Adipocyte (in vitro differentiated cells): ENCODE measurements around the gene IP6K3.

Experiments used
- DNase-seq: peaks from one replicate; pipeline ENCODE4 v3.0.0-alpha.2; 2015; ENCODE audit warnings: low read depth
- H3K27me3 ChIP-seq: replicated peaks from 2 replicates; pipeline ENCODE4 v1.7.0; 2013; ENCODE audit warnings: mild to moderate bottlenecking, low read length, moderate library complexity; ENCODE audit not compliant: control insufficient read depth, insufficient read depth
- H3K36me3 ChIP-seq: 2 replicates; pipeline ENCODE4 v1.7.0; 2013; ENCODE audit warnings: low read length, mild to moderate bottlenecking, moderate library complexity; ENCODE audit not compliant: control insufficient read depth, insufficient read depth, severe bottlenecking
- H3K4me1 ChIP-seq: 2 replicates; pipeline ENCODE4 v1.7.0; 2013; ENCODE audit warnings: mild to moderate bottlenecking, low read length, moderate library complexity; ENCODE audit not compliant: control insufficient read depth, insufficient read depth
- H3K4me3 ChIP-seq: 2 replicates; pipeline ENCODE4 v1.7.0; 2013; ENCODE audit warnings: mild to moderate bottlenecking, low read length, moderate library complexity
- H3K9ac ChIP-seq: 2 replicates; pipeline ENCODE4 v1.7.0; 2013; ENCODE audit warnings: mild to moderate bottlenecking, low read length, moderate library complexity
- H3K9me3 ChIP-seq: 2 replicates; pipeline ENCODE4 v1.7.0; 2013; ENCODE audit warnings: mild to moderate bottlenecking, low read length, moderate library complexity; ENCODE audit not compliant: control insufficient read depth

IP6K3 gene

GRCh38 chr6:33725891-33726673 lies 20.6 kb downstream of the IP6K3 start:
- no peak overlapping the region for H3K9ac ChIP-seq
- H3K36me3 ChIP-seq: no peaks in the 10 kb centered on the region
- H3K4me3 ChIP-seq: no peak overlapping the region
- peaks cover 3% of the 10 kb centered on the region for H3K4me1 ChIP-seq
- no peaks in the 10 kb centered on the region for H3K9me3 ChIP-seq
- H3K27me3 ChIP-seq: peaks cover 78% of the 10 kb centered on the region
- no peak for DNase-seq

- H3K36me3 ChIP-seq: no peaks in the 10 kb centered on the region
- no peak overlapping the region for H3K4me3 ChIP-seq
- no peak overlapping the region for H3K9ac ChIP-seq
- H3K27me3 ChIP-seq: peaks cover 81% of the 10 kb centered on the region
- no peaks in the 10 kb centered on the region for H3K9me3 ChIP-seq
- H3K4me1 ChIP-seq: peaks cover 3% of the 10 kb centered on the region
- no peak for DNase-seq
Observed at GRCh38 chr6:33725222-33725621, 21.5 kb downstream of the IP6K3 start.

GRCh38 chr6:33724102-33725023 lies 22.3 kb downstream of the IP6K3 start:
- DNase-seq: no peak
- Histone ChIP-seq H3K9me3 (no peaks in the 10 kb centered on the region), H3K4me1 (peaks cover 3% of the 10 kb centered on the region)

GRCh38 chr6:33723371-33724085 lies 23.2 kb downstream of the IP6K3 start:
- Histone ChIP-seq H3K4me1 (peaks cover 3% of the 10 kb centered on the region), H3K27me3 (peaks cover 71% of the 10 kb centered on the region), H3K9ac (no peak overlapping the region), H3K4me3 (no peak overlapping the region), H3K36me3 (no peaks in the 10 kb centered on the region), H3K9me3 (no peaks in the 10 kb centered on the region)
- DNase-seq: no peak

More at GRCh38 chr6:33724102-33725023, 22.3 kb downstream of the IP6K3 start:
- Histone ChIP-seq H3K27me3 (peaks cover 79% of the 10 kb centered on the region), H3K9ac (no peak overlapping the region), H3K4me3 (no peak overlapping the region), H3K36me3 (no peaks in the 10 kb centered on the region)

- DNase-seq: no peak
- Histone ChIP-seq H3K4me1 (peaks cover 7% of the 10 kb centered on the region), H3K36me3 (no peaks in the 10 kb centered on the region), H3K27me3 (peaks cover 57% of the 10 kb centered on the region), H3K9ac (no peak overlapping the region), H3K9me3 (no peaks in the 10 kb centered on the region), H3K4me3 (no peak overlapping the region)
Observed at GRCh38 chr6:33722103-33722623, 24.5 kb downstream of the IP6K3 start.

- no peak for DNase-seq
- Histone ChIP-seq H3K4me1 (peaks cover 10% of the 10 kb centered on the region), H3K9ac (no peak overlapping the region), H3K9me3 (no peaks in the 10 kb centered on the region), H3K27me3 (peaks cover 51% of the 10 kb centered on the region), H3K36me3 (no peaks in the 10 kb centered on the region), H3K4me3 (no peak overlapping the region)
Observed at GRCh38 chr6:33721508-33721907, 25.2 kb downstream of the IP6K3 start.

- no peak for DNase-seq
- Histone ChIP-seq H3K27me3 (peaks cover 46% of the 10 kb centered on the region), H3K9me3 (no peaks in the 10 kb centered on the region), H3K9ac (no peak overlapping the region), H3K36me3 (no peaks in the 10 kb centered on the region), H3K4me3 (no peak overlapping the region), H3K4me1 (peaks cover 10% of the 10 kb centered on the region)
Observed at GRCh38 chr6:33720998-33721397, 25.7 kb downstream of the IP6K3 start.

GRCh38 chr6:33719326-33719987 lies 27.2 kb downstream of the IP6K3 start:
- Histone ChIP-seq H3K36me3 (no peaks in the 10 kb centered on the region), H3K4me1 (peaks cover 10% of the 10 kb centered on the region), H3K9me3 (no peaks in the 10 kb centered on the region), H3K27me3 (peaks cover 33% of the 10 kb centered on the region), H3K9ac (no peak overlapping the region), H3K4me3 (no peak overlapping the region)
- DNase-seq: no peak

GRCh38 chr6:33718713-33719112 lies 28.0 kb downstream of the IP6K3 start:
- Histone ChIP-seq H3K4me1 (peaks cover 10% of the 10 kb centered on the region), H3K9me3 (no peaks in the 10 kb centered on the region), H3K9ac (no peak overlapping the region), H3K4me3 (no peak overlapping the region), H3K36me3 (no peaks in the 10 kb centered on the region), H3K27me3 (peaks cover 25% of the 10 kb centered on the region)
- DNase-seq: no peak

GRCh38 chr6:33717934-33718455 lies 28.7 kb downstream of the IP6K3 start:
- H3K27me3 ChIP-seq: peaks cover 20% of the 10 kb centered on the region
- H3K9me3 ChIP-seq: no peaks in the 10 kb centered on the region
- H3K36me3 ChIP-seq: no peaks in the 10 kb centered on the region
- no peak for DNase-seq
- H3K9ac ChIP-seq: peak overlapping the region; percentile 1
- peaks cover 7% of the 10 kb centered on the region for H3K4me1 ChIP-seq
- H3K4me3 ChIP-seq: no peak overlapping the region
